Measurements from ENCODE around the gene YIF1A.

GRCh38 chr11:66283461-66284105 is 5.4 kb downstream of the YIF1A start:
- no peak for TF ChIP-seq REST (IDR thresholded peaks at IDR 0.05; ENCODE audit: borderline replicate concordance)
- TF ChIP-seq EZH2 (IDR thresholded peaks at IDR 0.05; ENCODE audit: borderline replicate concordance, insufficient read depth, low read length, poor library complexity, severe bottlenecking) = no peak
- no peak for TF ChIP-seq RAD21 (conservative IDR thresholded peaks at IDR 0.05)
- no peak for TF ChIP-seq EP300 (conservative IDR thresholded peaks at IDR 0.05; ENCODE audit: poor library complexity, severe bottlenecking)
- TF ChIP-seq POLR2AphosphoS5 (IDR thresholded peaks at IDR 0.05) = no peak
- no peak for TF ChIP-seq CTCF (IDR thresholded peaks at IDR 0.05; ENCODE audit: poor library complexity, severe bottlenecking)

All from neural cell (in vitro differentiated cells).